ENCODE results near the gene TRIM45.

GRCh38 chr1:117138561-117138960 is 17.0 kb upstream of the TRIM45 start:
- no peak for TF ChIP-seq POU2F2 (IDR thresholded peaks at IDR 0.05; ENCODE audit: low read depth, low read length)
- TF ChIP-seq POLR2A (IDR thresholded peaks at IDR 0.05; ENCODE audit: low read depth, low read length), result no peak
- TF ChIP-seq POLR2AphosphoS5 (IDR thresholded peaks at IDR 0.05; ENCODE audit: low read depth, low read length), result no peak
- no peak for TF ChIP-seq PAX5 (IDR thresholded peaks at IDR 0.05; ENCODE audit: insufficient read depth, low read length, severe bottlenecking)
- no peak for TF ChIP-seq TAF1 (IDR thresholded peaks at IDR 0.05; ENCODE audit: low read depth, low read length)

All from GM12891 (cell line).